H9 (cell line): ENCODE data around the gene PBX4. TPM values are rescaled to one million over a fixed set of nuclear protein-coding genes. Genes with fewer than 3 reads are reported as not detected.

Experiments
- DNase-seq: peaks from one replicate; pipeline ENCODE4 v3.0.0-alpha.2; 2017
- H2AFZ ChIP-seq: one replicate; pipeline ENCODE4 v1.6.1; 2013; ENCODE audit warnings: mild to moderate bottlenecking, low read length, control low read depth, moderate library complexity
- H2AK5ac ChIP-seq: 2 replicates; pipeline ENCODE4 v1.6.1; 2013; ENCODE audit warnings: low read length, control low read depth, mixed read lengths; ENCODE audit not compliant: insufficient read length
- H2BK120ac ChIP-seq: one replicate; pipeline ENCODE4 v1.6.1; 2013; ENCODE audit warnings: low read depth, mild to moderate bottlenecking, low read length, control low read depth, inconsistent platforms; ENCODE audit not compliant: poor library complexity, severe bottlenecking
- H2BK12ac ChIP-seq: 2 replicates; pipeline ENCODE4 v1.6.1; 2013; ENCODE audit warnings: low read length, control low read depth, mixed read lengths, low read depth; ENCODE audit not compliant: insufficient read length
- H2BK15ac ChIP-seq: 2 replicates; pipeline ENCODE4 v1.6.1; 2013; ENCODE audit warnings: low read depth, low read length, control low read depth
- H2BK20ac ChIP-seq: one replicate; pipeline ENCODE4 v1.6.1; 2013; ENCODE audit warnings: low read depth, mild to moderate bottlenecking, low read length, control low read depth, inconsistent platforms; ENCODE audit not compliant: poor library complexity, severe bottlenecking
- H2BK5ac ChIP-seq: 2 replicates; pipeline ENCODE4 v1.6.1; 2013; ENCODE audit warnings: low read length, control low read depth, mixed read lengths; ENCODE audit not compliant: insufficient read length
- H3K14ac ChIP-seq: 2 replicates; pipeline ENCODE4 v1.6.1; 2013; ENCODE audit warnings: low read length, control low read depth; ENCODE audit not compliant: insufficient read depth
- H3K18ac ChIP-seq: 2 replicates; pipeline ENCODE4 v1.6.1; 2013; ENCODE audit warnings: low read depth, mild to moderate bottlenecking, mixed read lengths, low read length, control low read depth; ENCODE audit not compliant: insufficient read length
- H3K23ac ChIP-seq: 2 replicates; pipeline ENCODE4 v1.6.1; 2013; ENCODE audit warnings: low read length, control low read depth, mixed read lengths, low read depth; ENCODE audit not compliant: insufficient read length
- H3K23me2 ChIP-seq: 2 replicates; pipeline ENCODE4 v1.6.1; 2013; ENCODE audit warnings: low read depth, mild to moderate bottlenecking, mixed read lengths, low read length, control low read depth; ENCODE audit not compliant: insufficient read length, poor library complexity, severe bottlenecking
- H3K27ac ChIP-seq: 2 replicates; pipeline ENCODE4 v1.5.1; 2013; ENCODE audit warnings: low read length, control low read depth, mixed read lengths, low read depth; ENCODE audit not compliant: insufficient read length
- H3K27me3 ChIP-seq: 2 replicates; pipeline ENCODE4 v1.6.1; 2013; ENCODE audit warnings: low read length, control low read depth, inconsistent platforms; ENCODE audit not compliant: insufficient read depth
- H3K4ac ChIP-seq: 2 replicates; pipeline ENCODE4 v1.6.1; 2013; ENCODE audit warnings: low read depth, mild to moderate bottlenecking, control low read depth, inconsistent platforms, low read length, moderate library complexity
- H3K4me1 ChIP-seq: 2 replicates; pipeline ENCODE4 v1.6.1; 2013; ENCODE audit warnings: low read length, control low read depth, inconsistent platforms; ENCODE audit not compliant: insufficient read depth
- H3K4me2 ChIP-seq: 2 replicates; pipeline ENCODE4 v1.6.1; 2013; ENCODE audit warnings: low read length, control low read depth, mixed read lengths; ENCODE audit not compliant: insufficient read length, insufficient read depth
- H3K56ac ChIP-seq: 2 replicates; pipeline ENCODE4 v1.6.1; 2013; ENCODE audit warnings: low read depth, mild to moderate bottlenecking, mixed read lengths, low read length, control low read depth; ENCODE audit not compliant: insufficient read length
- H3K79me1 ChIP-seq: 2 replicates; pipeline ENCODE4 v1.6.1; 2013; ENCODE audit warnings: low read depth, mild to moderate bottlenecking, moderate library complexity, low read length, control low read depth, inconsistent platforms; ENCODE audit not compliant: insufficient read depth, poor library complexity, severe bottlenecking
- H3K79me2 ChIP-seq: 2 replicates; pipeline ENCODE4 v1.6.1; 2013; ENCODE audit warnings: low read length, control low read depth, inconsistent platforms; ENCODE audit not compliant: insufficient read depth
- H3K9ac ChIP-seq: 2 replicates; pipeline ENCODE4 v1.6.1; 2013; ENCODE audit warnings: low read length, control low read depth, mixed read lengths; ENCODE audit not compliant: insufficient read length; ENCODE audit errors: extremely low read depth
- H3K9me3 ChIP-seq: one replicate; pipeline ENCODE4 v1.6.1; 2013; ENCODE audit warnings: low read depth, low read length, inconsistent platforms; ENCODE audit not compliant: control insufficient read depth
- H3T11ph ChIP-seq: one replicate; pipeline ENCODE4 v1.6.1; 2013; ENCODE audit warnings: mild to moderate bottlenecking, low read length, control low read depth, inconsistent platforms
- H4K20me1 ChIP-seq: one replicate; pipeline ENCODE4 v1.6.1; 2013; ENCODE audit not compliant: control insufficient read depth, insufficient read length, insufficient read depth
- H4K5ac ChIP-seq: 2 replicates; pipeline ENCODE4 v1.6.1; 2013; ENCODE audit warnings: low read depth, mild to moderate bottlenecking, mixed read lengths, low read length, control low read depth; ENCODE audit not compliant: insufficient read length
- H4K8ac ChIP-seq: replicated peaks from 2 replicates; pipeline ENCODE4 v1.6.1; 2013; ENCODE audit warnings: low read length, control low read depth, mixed read lengths, low read depth; ENCODE audit not compliant: insufficient read length
- H4K91ac ChIP-seq: 2 replicates; pipeline ENCODE4 v1.6.1; 2013; ENCODE audit warnings: low read depth, mild to moderate bottlenecking, moderate library complexity, mixed read lengths, low read length, control low read depth; ENCODE audit not compliant: insufficient read length
- H3K27ac Mint-ChIP-seq, 3 experiments: 2 replicates in 2 of 3; 3 replicates in 1 of 3; pipeline ENCODE4 v1.8.0; 2020 to 2021; ENCODE audit warnings: mixed read lengths in 3 of 3, mild to moderate bottlenecking in 1 of 3, moderate library complexity in 1 of 3
- H3K27me3 Mint-ChIP-seq: 2 replicates; pipeline ENCODE4 v1.8.0; 2021; ENCODE audit warnings: low read depth, mild to moderate bottlenecking, moderate library complexity, mixed read lengths
- H3K36me3 Mint-ChIP-seq, 3 experiments: 2 replicates in 2 of 3; 3 replicates in 1 of 3; pipeline ENCODE4 v1.8.0; 2020 to 2021; ENCODE audit warnings: low read depth in 3 of 3, mixed read lengths in 3 of 3; ENCODE audit not compliant: insufficient read depth in 1 of 3
- H3K4me1 Mint-ChIP-seq, 2 experiments: 2 replicates each; pipeline ENCODE4 v1.8.0; 2020; ENCODE audit warnings: mixed read lengths in 2 of 2
- H3K4me3 Mint-ChIP-seq, 2 experiments: 2 replicates in 1 of 2; 3 replicates in 1 of 2; pipeline ENCODE4 v1.8.0; 2020 to 2021; ENCODE audit warnings: mild to moderate bottlenecking in 2 of 2, mixed read lengths in 2 of 2, moderate library complexity in 1 of 2
- H3K9me3 Mint-ChIP-seq, 2 experiments: 2 replicates in 1 of 2; 3 replicates in 1 of 2; pipeline ENCODE4 v1.8.0; 2020; ENCODE audit warnings: mild to moderate bottlenecking in 2 of 2, mixed read lengths in 2 of 2, moderate library complexity in 1 of 2
- CTCF ChIP-seq: fragments of 200-600 bp; sonication (generic); conservative IDR thresholded peaks from 3 replicates; pipeline ENCODE4 v1.8.0; 2021; ENCODE audit warnings: antibody characterized with exemption, mild to moderate bottlenecking
- WGBS: extraction: QIAGEN DNeasy Blood & Tissue Kit; methylation state at CpG from one replicate; pipeline ENCODE4 v1.1.7; 2013; ENCODE audit warnings: missing lambda C conversion rate, low lambda C conversion rate, mixed read lengths; ENCODE audit not compliant: insufficient read length; ENCODE audit errors: extremely low coverage; 5-methylcytosine and 5-hydroxymethylcytosine counted together
- total RNA-seq: library from RNA; stranded (reverse); gene quantifications from 2 replicates; pipeline ENCODE4 v1.2.1, GENCODE V29; 2021

Gene PBX4
- total RNA-seq, 1 experiment from 2014 or later, result 3.3 TPM

- H3K4me1 Mint-ChIP-seq, result peaks cover 6 to 8% of the 10 kb centered on the region in 2 experiments
- peak; percentile 90 for DNase-seq
- no peaks in the 10 kb centered on the region; a peak in 1 of 5 replicates for H3K9me3 Mint-ChIP-seq
- Histone ChIP-seq H3K23ac (no peak within 1 kb of the TSS), H2BK120ac (no peak within 1 kb of the TSS), H3K4me1 (no peaks in the 10 kb centered on the region), H3K27ac (no peak within 1 kb of the TSS), H3K14ac (peak within 1 kb of the TSS; percentile 83), H2AFZ (no peak within 1 kb of the TSS), H2BK15ac (no peak within 1 kb of the TSS), H3K79me1 (no peaks in the 10 kb centered on the region), H2AK5ac (no peak within 1 kb of the TSS), H4K20me1 (no peaks in the 10 kb centered on the region), H4K91ac (no peak within 1 kb of the TSS), H3K9ac (peak within 1 kb of the TSS; percentile 54), H2BK5ac (no peak within 1 kb of the TSS), H3K4me2 (peak within 1 kb of the TSS; percentile 78), H4K8ac (no peak within 1 kb of the TSS), H3K9me3 (no peaks in the 10 kb centered on the region), H3K4ac (no peak within 1 kb of the TSS), H4K5ac (no peak within 1 kb of the TSS), H3K56ac (no peak within 1 kb of the TSS), H3K18ac (peak within 1 kb of the TSS; percentile 81), H2BK12ac (no peak within 1 kb of the TSS), H3K27me3 (no peaks in the 10 kb centered on the region), H2BK20ac (no peak within 1 kb of the TSS), H3K23me2 (peaks cover 8% of the 10 kb centered on the region), H3K79me2 (no peaks in the 10 kb centered on the region), H3T11ph (no peak within 1 kb of the TSS)
- peak within 1 kb of the TSS; percentile 89 to 98 (median 96) for H3K27ac Mint-ChIP-seq
- H3K36me3 Mint-ChIP-seq, result peaks cover 15 to 41% (median 40%) of the 10 kb centered on the region in 3 experiments; a peak in 6 of 7 replicates
- no peaks in the 10 kb centered on the region for H3K27me3 Mint-ChIP-seq
- H3K4me3 Mint-ChIP-seq, result peak within 1 kb of the TSS; percentile 89 to 90
- no CpG with 5 or more reads among the region's 50 CpGs for WGBS
- TF ChIP-seq CTCF, result peak; percentile 95
Observed at GRCh38 chr19:19643158-19644053, 24.9 kb upstream of the PBX4 start, which contains the start of gene GMIP. Gene GMIP (minus strand): TSS chr19:19643657. CDS start chr19:19643529, 128 bp downstream.
